PC-3 (cell line): ENCODE results near the gene CHD9. TPM values are rescaled to one million over a fixed set of nuclear protein-coding genes. Genes with fewer than 3 reads are reported as not detected.

Source experiments
- ATAC-seq: fragments of 200-7000 bp; cut with Tn5 transposase; 2 replicates; pipeline ENCODE4 v1.9.1; 2020; ENCODE audit warnings: mild to moderate bottlenecking, moderate library complexity
- BruUV-seq: library from RNA; stranded (reverse); fragments of 400-500 nt; replicated peaks from 2 replicates; lab custom pipeline; 2021; lab: Mats Ljungman, UMichigan
- CTCF ChIA-PET: fragments of 300-600 bp; sonication (Branson Sonifier 250); formaldehyde crosslinking; loops from one replicate; lab custom pipeline; 2022; ENCODE audit warnings: antibody characterized with exemption; lab: Charles Lee
- POLR2A ChIA-PET: fragments of 300-600 bp; sonication (Branson Sonifier 250); formaldehyde crosslinking; loops from one replicate; lab custom pipeline; 2022; ENCODE audit warnings: antibody characterized with exemption; ENCODE audit not compliant: unreplicated experiment; lab: Charles Lee
- DNase-seq: peaks from one replicate; pipeline ENCODE4 v3.0.0-alpha.2; 2015
- H2AFZ ChIP-seq: fragments of 300-600 bp; sonication (generic); 2 replicates; pipeline ENCODE4 v1.6.0; 2016; ENCODE audit warnings: antibody characterized with exemption, low read length
- H3F3A ChIP-seq: fragments of 300-600 bp; sonication (generic); one replicate; pipeline ENCODE4 v1.6.0; 2017; ENCODE audit warnings: antibody characterized with exemption, low read length, control low read depth, mild to moderate bottlenecking; ENCODE audit not compliant: unreplicated experiment
- H3K27ac ChIP-seq: fragments of 300-600 bp; sonication (generic); 2 replicates; pipeline ENCODE4 v1.5.1; 2016; ENCODE audit warnings: mild to moderate bottlenecking, low read length
- H3K27me3 ChIP-seq: fragments of 300-600 bp; sonication (generic); 2 replicates; pipeline ENCODE4 v1.6.1; 2016; ENCODE audit warnings: low read length, mixed read lengths
- H3K36me3 ChIP-seq: fragments of 300-600 bp; sonication (generic); 2 replicates; pipeline ENCODE4 v1.6.1; 2016; ENCODE audit warnings: low read depth, mixed run types, low read length, mixed read lengths
- H3K4me1 ChIP-seq: fragments of 300-600 bp; sonication (generic); 2 replicates; pipeline ENCODE4 v1.5.1; 2016; ENCODE audit warnings: low read length; ENCODE audit not compliant: insufficient read depth
- H3K4me2 ChIP-seq: fragments of 300-600 bp; sonication (generic); 2 replicates; pipeline ENCODE4 v1.6.0; 2016; ENCODE audit warnings: low read length
- H3K4me3 ChIP-seq: fragments of 300-600 bp; sonication (generic); 2 replicates; pipeline ENCODE4 v1.5.1; 2016; ENCODE audit warnings: mild to moderate bottlenecking, low read length, mixed read lengths
- H3K79me2 ChIP-seq: fragments of 300-600 bp; sonication (generic); 2 replicates; pipeline ENCODE4 v1.6.1; 2017; ENCODE audit warnings: low read length, mixed read lengths
- H3K9ac ChIP-seq: fragments of 300-600 bp; sonication (generic); 2 replicates; pipeline ENCODE4 v1.6.0; 2016; ENCODE audit warnings: mild to moderate bottlenecking, low read length
- H3K9me2 ChIP-seq: fragments of 300-600 bp; sonication (generic); replicated peaks from 2 replicates; pipeline ENCODE4 v1.6.1; 2016; ENCODE audit warnings: mixed run types, low read length, mixed read lengths
- H3K9me3 ChIP-seq: fragments of 300-600 bp; sonication (generic); 2 replicates; pipeline ENCODE4 v1.6.1; 2016; ENCODE audit warnings: low read length, mixed read lengths
- H4K20me1 ChIP-seq: fragments of 300-600 bp; sonication (generic); 2 replicates; pipeline ENCODE4 v1.6.1; 2016; ENCODE audit warnings: low read length, mixed read lengths
- CTCF ChIP-seq: fragments of 300-600 bp; sonication (generic); conservative IDR thresholded peaks from 2 replicates; pipeline ENCODE4 v1.5.1; 2017; ENCODE audit warnings: antibody characterized with exemption, low read depth, mild to moderate bottlenecking, low read length
- EZH2 ChIP-seq: fragments of 300-600 bp; sonication (generic); IDR thresholded peaks from one replicate; pipeline ENCODE4 v1.6.1; 2017; ENCODE audit warnings: antibody characterized with exemption, mild to moderate bottlenecking, low read length; ENCODE audit not compliant: unreplicated experiment
- EZH2phosphoT487 ChIP-seq: fragments of 300-600 bp; sonication (generic); IDR thresholded peaks from 2 replicates; pipeline ENCODE4 v1.6.1; 2018; ENCODE audit warnings: mild to moderate bottlenecking, antibody characterized with exemption, low read length, borderline replicate concordance
- intact Hi-C: fragments of 100-400 bp; cut with micrococcal nuclease; formaldehyde crosslinking; loops from 2 replicates; pipeline ENCODE4 v1.9.0; 2023
- total RNA-seq: library from RNA; depleted of rRNA; stranded (reverse); fragments of >200 nt; gene quantifications from 2 replicates; pipeline ENCODE4 v1.2.3, GENCODE V29; 2014

CHD9 gene
- total RNA-seq, 1 experiment from 2014 or later = 13.3 TPM

- no peak overlapping the region for H3K27ac ChIP-seq
- ATAC-seq = no peak
- peaks cover under 1% of the 10 kb centered on the region; the same call in 1 of the 2 replicates for H3K4me1 ChIP-seq
- no peak overlapping the region for H3K9ac ChIP-seq
- intact Hi-C loops = no loop called here
- H3K4me3 ChIP-seq = no peak overlapping the region
- H3K9me3 ChIP-seq = no peaks in the 10 kb centered on the region
- H3F3A ChIP-seq = no peaks in the 10 kb centered on the region
- no peaks in the 10 kb centered on the region for H3K36me3 ChIP-seq
- H2AFZ ChIP-seq = no peak overlapping the region
- ChIA-PET CTCF (no interaction called here), POLR2A (no interaction called here)
- H3K27me3 ChIP-seq = no peaks in the 10 kb centered on the region
- no peak for DNase-seq
- H3K9me2 ChIP-seq = no peaks in the 10 kb centered on the region
- no peaks in the 10 kb centered on the region for H4K20me1 ChIP-seq
- BruUV-seq = no TSS peak
- no peak for TF ChIP-seq EZH2phosphoT487
- TF ChIP-seq CTCF = no peak
- no peak for TF ChIP-seq EZH2
- peaks cover 42% of the 10 kb centered on the region for H3K79me2 ChIP-seq
- H3K4me2 ChIP-seq = no peak overlapping the region
Measured at GRCh38 chr16:53061701-53062159, 6.9 kb downstream of the CHD9 start.

GRCh38 chr16:53064081-53064578, 9.3 kb downstream of the CHD9 start:
- ATAC-seq = no peak
- H3K4me2 ChIP-seq = no peak overlapping the region
- no peak for DNase-seq
- H3K79me2 ChIP-seq = peaks cover 21% of the 10 kb centered on the region
- no peaks in the 10 kb centered on the region for H3K9me3 ChIP-seq
- BruUV-seq = no TSS peak
- H3K9me2 ChIP-seq = no peaks in the 10 kb centered on the region
- TF ChIP-seq CTCF (no peak), EZH2 (no peak), EZH2phosphoT487 (no peak)
- no peaks in the 10 kb centered on the region for H3K27me3 ChIP-seq
- no peak overlapping the region for H3K9ac ChIP-seq
- H3K36me3 ChIP-seq = no peaks in the 10 kb centered on the region; the same call in 1 of the 2 replicates
- H3K27ac ChIP-seq = no peak overlapping the region
- ChIA-PET POLR2A (no interaction called here), CTCF (interaction anchor here (0.6 kb wide), 1 partner anchor 182 kb away, joined by 10 read pairs; no protein-coding TSS in a partner anchor)
- no peak overlapping the region for H3K4me3 ChIP-seq
- no peaks in the 10 kb centered on the region for H4K20me1 ChIP-seq
- H2AFZ ChIP-seq = no peak overlapping the region
- H3K4me1 ChIP-seq = no peaks in the 10 kb centered on the region
- no peaks in the 10 kb centered on the region for H3F3A ChIP-seq
- intact Hi-C loops = no loop called here

- H3K27me3 ChIP-seq = no peaks in the 10 kb centered on the region
- H3K9me3 ChIP-seq = no peaks in the 10 kb centered on the region
- H3F3A ChIP-seq = no peaks in the 10 kb centered on the region
- no TSS peak for BruUV-seq
- intact Hi-C loops = no loop called here
- no peak overlapping the region for H2AFZ ChIP-seq
- TF ChIP-seq EZH2 (no peak), EZH2phosphoT487 (no peak), CTCF (no peak)
- no peaks in the 10 kb centered on the region for H3K9me2 ChIP-seq
- no peak overlapping the region for H3K4me2 ChIP-seq
- ChIA-PET POLR2A (no interaction called here), CTCF (interaction anchor here (0.6 kb wide), 1 partner anchor 62 kb away, joined by 9 read pairs; no protein-coding TSS in a partner anchor)
- no peaks in the 10 kb centered on the region for H3K4me1 ChIP-seq
- peaks cover 9% of the 10 kb centered on the region; the same call in 1 of the 2 replicates for H3K79me2 ChIP-seq
- H3K27ac ChIP-seq = no peak overlapping the region
- ATAC-seq (no peak), DNase-seq (no peak)
- H3K4me3 ChIP-seq = no peak overlapping the region
- H3K36me3 ChIP-seq = no peaks in the 10 kb centered on the region; the same call in 1 of the 2 replicates
- H4K20me1 ChIP-seq = no peaks in the 10 kb centered on the region
- no peak overlapping the region for H3K9ac ChIP-seq
Measured at GRCh38 chr16:53065461-53066061, 10.8 kb downstream of the CHD9 start.
